ENCODE measurements around the gene CDK5RAP3. TPM values are rescaled to one million over a fixed set of nuclear protein-coding genes. Genes with fewer than 3 reads are reported as not detected.

Gene CDK5RAP3
- total and polyA plus RNA-seq, 2 experiments from 2014 or later, result 92.6 to 106 TPM

- no peak for TF ChIP-seq REST (IDR thresholded peaks at IDR 0.05; ENCODE audit: unreplicated experiment)
- TF ChIP-seq CREB1 (CRISPR knock-in tag; IDR thresholded peaks at IDR 0.05; ENCODE audit: low read depth), result no peak
- no peak for TF ChIP-seq NANOG (IDR thresholded peaks at IDR 0.05; ENCODE audit: borderline replicate concordance)
- TF ChIP-seq ZNF114 (CRISPR knock-in tag; IDR thresholded peaks at IDR 0.05), result no peak
- TF ChIP-seq ZNF462 (CRISPR knock-in tag; IDR thresholded peaks at IDR 0.05), result no peak
- TF ChIP-seq JUNB (IDR thresholded peaks at IDR 0.05; ENCODE audit: unreplicated experiment), result no peak
- TF ChIP-seq STAT1 (IDR thresholded peaks at IDR 0.05; ENCODE audit: unreplicated experiment), result no peak
- TF ChIP-seq EZH2phosphoT487 (IDR thresholded peaks at IDR 0.05; ENCODE audit: unreplicated experiment), result no peak
- TF ChIP-seq ETS1 (IDR thresholded peaks at IDR 0.05), result no peak
- no peak for TF ChIP-seq CTCF (conservative IDR thresholded peaks at IDR 0.05; ENCODE audit: low read depth in 2 of 2)
- no peak for TF ChIP-seq POLR2AphosphoS5 (IDR thresholded peaks at IDR 0.05; ENCODE audit: low read depth)
- H2AFZ ChIP-seq, result no peak overlapping the region
- H3K9me2 ChIP-seq (ENCODE audit: insufficient read depth), result no peaks in the 10 kb centered on the region
- no peaks in the 10 kb centered on the region for H3K27me3 ChIP-seq (ENCODE audit: insufficient read depth)
- Mint-ChIP-seq H3K4me1 (peaks cover 12% of the 10 kb centered on the region), H3K9me3 (no peaks in the 10 kb centered on the region; the same call in 2 of the 3 replicates), H3K4me3 (no peak overlapping the region), H3K36me3 (ENCODE audit: low read depth) (peaks cover 55% of the 10 kb centered on the region), H3K27ac (no peak overlapping the region), H3K27me3 (ENCODE audit: insufficient read depth, low read depth, poor library complexity) (peaks cover 10% of the 10 kb centered on the region)
- H3K4me2 ChIP-seq, result no peak overlapping the region
- peaks cover 4% of the 10 kb centered on the region for H4K20me1 ChIP-seq (replicated peaks; ENCODE audit: insufficient read depth)
- no peak overlapping the region for H3K27ac ChIP-seq (ENCODE audit: low read depth)
- H3F3A ChIP-seq (replicated peaks; ENCODE audit: low read depth), result no peaks in the 10 kb centered on the region
- no peak overlapping the region for H3K4me3 ChIP-seq
- peaks cover 17% of the 10 kb centered on the region; the same call in 1 of the 2 replicates for H3K36me3 ChIP-seq (ENCODE audit: insufficient read depth)
- ATAC-seq, result no peak
- DNase-seq (ENCODE audit: low spot score), result no peak
- H3K4me1 ChIP-seq (ENCODE audit: insufficient read depth), result 0 out of 2 replicates have a peak, but pooled peaks cover 4% of the 10 kb centered on the region
- H3K79me2 ChIP-seq (replicated peaks; ENCODE audit: insufficient read depth), result no peaks in the 10 kb centered on the region
Observed at GRCh38 chr17:47982091-47982617, 11.2 kb downstream of the CDK5RAP3 start.
